ENCODE results near the gene ENTHD1.
"Not testable (repeated sequence)": the region's sequence is repeated elsewhere in the genome, so short reads cannot be mapped to it uniquely, and the experiment has no call there.

Gene ENTHD1

DNA sequence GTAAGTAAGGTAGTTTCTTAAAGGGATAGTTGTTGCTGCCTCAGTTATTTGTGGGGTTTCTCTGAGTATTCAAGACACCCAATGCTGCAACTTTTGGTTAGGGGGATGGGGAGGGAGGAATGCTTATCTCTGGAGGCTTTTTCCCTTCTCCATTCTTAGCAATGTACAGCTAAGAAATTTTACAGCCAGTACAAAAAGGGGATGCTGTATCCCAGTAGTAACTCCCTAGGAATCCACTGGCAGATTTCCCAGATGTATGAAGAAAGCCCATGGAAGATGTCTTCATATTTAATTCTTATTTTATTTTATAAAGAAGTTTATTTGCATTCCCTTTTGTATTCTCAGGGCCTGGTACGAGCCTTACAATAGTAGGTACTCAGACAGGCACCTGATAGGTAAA, 154.8 kb downstream of the ENTHD1 start:
- DNase-seq (ENCODE audit: low read depth), result no peak
- TF ChIP-seq, protein P1, sequence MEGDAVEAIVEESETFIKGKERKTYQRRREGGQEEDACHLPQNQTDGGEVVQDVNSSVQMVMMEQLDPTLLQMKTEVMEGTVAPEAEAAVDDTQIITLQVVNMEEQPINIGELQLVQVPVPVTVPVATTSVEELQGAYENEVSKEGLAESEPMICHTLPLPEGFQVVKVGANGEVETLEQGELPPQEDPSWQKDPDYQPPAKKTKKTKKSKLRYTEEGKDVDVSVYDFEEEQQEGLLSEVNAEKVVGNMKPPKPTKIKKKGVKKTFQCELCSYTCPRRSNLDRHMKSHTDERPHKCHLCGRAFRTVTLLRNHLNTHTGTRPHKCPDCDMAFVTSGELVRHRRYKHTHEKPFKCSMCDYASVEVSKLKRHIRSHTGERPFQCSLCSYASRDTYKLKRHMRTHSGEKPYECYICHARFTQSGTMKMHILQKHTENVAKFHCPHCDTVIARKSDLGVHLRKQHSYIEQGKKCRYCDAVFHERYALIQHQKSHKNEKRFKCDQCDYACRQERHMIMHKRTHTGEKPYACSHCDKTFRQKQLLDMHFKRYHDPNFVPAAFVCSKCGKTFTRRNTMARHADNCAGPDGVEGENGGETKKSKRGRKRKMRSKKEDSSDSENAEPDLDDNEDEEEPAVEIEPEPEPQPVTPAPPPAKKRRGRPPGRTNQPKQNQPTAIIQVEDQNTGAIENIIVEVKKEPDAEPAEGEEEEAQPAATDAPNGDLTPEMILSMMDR (IDR thresholded peaks at IDR 0.05; ENCODE audit: control insufficient read depth, extremely low read depth, insufficient read depth), result no peak
- no peak overlapping the region for H3K4me3 ChIP-seq (ENCODE audit: low read depth, low read length)

DNA sequence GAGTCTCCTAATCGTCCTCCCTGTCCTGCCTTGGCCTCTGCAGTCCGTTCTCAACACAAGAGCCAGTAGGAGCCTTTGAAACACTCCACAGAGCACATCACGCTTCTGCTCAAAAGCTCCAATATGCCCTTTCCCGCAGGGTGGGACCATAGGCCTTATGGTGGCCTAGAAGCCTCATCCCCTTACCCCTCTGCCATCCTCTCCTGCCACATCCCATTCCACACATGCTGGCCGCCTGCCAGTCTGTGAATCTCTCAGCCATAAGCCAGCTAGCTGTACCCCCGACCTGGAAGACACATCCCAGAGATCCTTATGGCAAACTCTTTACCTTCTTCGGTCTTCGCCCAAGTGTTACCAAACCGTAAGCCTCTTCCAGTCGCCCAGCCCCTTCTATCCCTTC, 157.8 kb downstream of the ENTHD1 start:
- TF ChIP-seq, protein P1 (IDR thresholded peaks at IDR 0.05; ENCODE audit: control insufficient read depth, extremely low read depth, insufficient read depth), result no peak
- no peak overlapping the region for H3K4me3 ChIP-seq (ENCODE audit: low read depth, low read length)
- DNase-seq (ENCODE audit: low read depth), result no peak

GRCh38 chr22:39734866-39735265, 158.7 kb downstream of the ENTHD1 start:
- H3K4me3 ChIP-seq (ENCODE audit: low read depth, low read length), result no peak overlapping the region
- TF ChIP-seq, protein P1 (IDR thresholded peaks at IDR 0.05; ENCODE audit: control insufficient read depth, extremely low read depth, insufficient read depth), result no peak
- DNase-seq (ENCODE audit: low read depth), result no peak

DNA sequence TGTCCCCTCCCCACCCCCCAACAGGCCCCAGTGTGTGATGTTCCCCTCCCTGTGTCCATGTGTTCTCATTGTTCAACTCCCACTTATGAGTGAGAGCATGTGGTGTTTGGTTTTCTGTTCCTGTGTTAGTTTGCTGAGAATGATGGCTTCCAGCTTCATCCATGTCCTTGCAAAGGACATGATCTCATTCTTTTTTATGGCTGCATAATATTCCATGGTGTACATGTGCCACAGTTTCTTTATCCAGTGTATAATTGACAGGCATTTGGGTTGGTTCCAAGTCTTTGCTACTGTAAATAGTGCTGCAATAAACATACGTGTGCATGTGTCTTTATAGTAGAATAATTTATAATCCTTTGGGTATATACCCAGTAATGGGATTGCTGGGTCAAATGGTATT, 159.5 kb downstream of the ENTHD1 start:
- not testable (repeated sequence) for H3K4me3 ChIP-seq (ENCODE audit: low read depth, low read length); DNase-seq (ENCODE audit: low read depth)

DNA sequence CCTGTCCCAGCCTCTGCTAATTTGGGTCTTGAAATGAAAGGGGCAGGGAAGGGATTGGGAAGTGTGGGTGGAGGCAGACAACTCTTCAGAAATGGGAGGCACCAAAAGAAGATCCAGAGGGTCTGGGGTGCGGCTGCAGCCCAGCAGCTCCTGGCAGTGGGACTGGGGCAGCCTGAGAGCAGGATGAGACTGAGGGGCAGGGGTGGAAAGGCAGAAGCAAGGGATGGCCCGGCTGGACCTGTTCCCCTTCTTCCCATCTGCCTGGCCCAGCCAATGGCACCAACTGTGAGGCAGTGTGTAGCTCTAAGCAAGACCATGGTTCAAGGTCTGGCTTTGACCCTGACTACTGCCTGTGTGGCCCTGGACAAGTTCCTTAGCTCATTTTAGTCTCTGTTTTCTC, 160.4 kb downstream of the ENTHD1 start:
- TF ChIP-seq, protein P1 (IDR thresholded peaks at IDR 0.05; ENCODE audit: control insufficient read depth, extremely low read depth, insufficient read depth), result no peak
- no peak overlapping the region for H3K4me3 ChIP-seq (ENCODE audit: low read depth, low read length)
- DNase-seq (ENCODE audit: low read depth), result no peak

DNA sequence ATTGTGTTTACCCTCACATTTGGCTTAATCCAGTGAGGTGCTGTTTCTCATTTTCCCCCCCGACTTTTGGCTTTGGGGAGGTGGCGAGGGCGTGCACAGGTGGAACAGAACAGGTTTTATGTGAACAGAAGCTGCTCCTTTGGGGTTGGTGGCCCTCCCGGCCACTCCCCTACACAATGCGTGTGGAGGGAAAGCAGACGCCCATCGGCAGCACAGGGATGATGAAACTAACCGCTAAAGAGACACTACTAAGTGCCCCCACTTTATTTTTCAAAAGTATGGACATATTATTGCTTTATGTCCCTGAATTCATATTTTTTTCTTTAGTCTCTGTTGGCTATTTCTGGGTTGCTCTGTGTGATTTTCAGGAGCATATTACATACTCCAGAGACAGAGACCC, 160.9 kb downstream of the ENTHD1 start:
- TF ChIP-seq, protein P1 (IDR thresholded peaks at IDR 0.05; ENCODE audit: control insufficient read depth, extremely low read depth, insufficient read depth), result no peak
- no peak overlapping the region for H3K4me3 ChIP-seq (ENCODE audit: low read depth, low read length)
- DNase-seq (ENCODE audit: low read depth), result no peak

GRCh38 chr22:39731881-39732555, 161.5 kb downstream of the ENTHD1 start:
- TF ChIP-seq, protein P1 (IDR thresholded peaks at IDR 0.05; ENCODE audit: control insufficient read depth, extremely low read depth, insufficient read depth), result no peak
- no peak for DNase-seq (ENCODE audit: low read depth)
- no peak overlapping the region for H3K4me3 ChIP-seq (ENCODE audit: low read depth, low read length)
